Measurements from ENCODE around the gene HSF5.

Gene HSF5

DNA sequence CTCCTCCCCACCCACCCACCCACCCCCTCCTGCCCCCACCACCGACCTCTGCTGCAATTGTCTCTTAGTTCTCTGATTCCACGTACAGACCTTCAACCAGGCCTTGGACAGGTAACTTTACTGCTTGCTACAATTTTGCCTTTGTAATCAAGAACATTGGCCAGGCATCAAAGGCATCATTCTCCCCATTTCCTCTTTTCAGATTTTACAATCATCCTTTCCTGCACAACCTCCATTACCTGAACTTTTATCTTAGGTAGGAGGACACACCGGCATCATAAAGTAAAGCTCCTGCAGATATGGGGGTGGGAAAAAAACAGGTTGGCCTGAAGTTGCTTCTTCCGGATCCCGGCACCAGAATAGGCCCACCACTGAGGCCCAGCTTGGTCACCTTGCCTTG, 110.5 kb downstream of the HSF5 start:
- TF ChIP-seq, protein P1, sequence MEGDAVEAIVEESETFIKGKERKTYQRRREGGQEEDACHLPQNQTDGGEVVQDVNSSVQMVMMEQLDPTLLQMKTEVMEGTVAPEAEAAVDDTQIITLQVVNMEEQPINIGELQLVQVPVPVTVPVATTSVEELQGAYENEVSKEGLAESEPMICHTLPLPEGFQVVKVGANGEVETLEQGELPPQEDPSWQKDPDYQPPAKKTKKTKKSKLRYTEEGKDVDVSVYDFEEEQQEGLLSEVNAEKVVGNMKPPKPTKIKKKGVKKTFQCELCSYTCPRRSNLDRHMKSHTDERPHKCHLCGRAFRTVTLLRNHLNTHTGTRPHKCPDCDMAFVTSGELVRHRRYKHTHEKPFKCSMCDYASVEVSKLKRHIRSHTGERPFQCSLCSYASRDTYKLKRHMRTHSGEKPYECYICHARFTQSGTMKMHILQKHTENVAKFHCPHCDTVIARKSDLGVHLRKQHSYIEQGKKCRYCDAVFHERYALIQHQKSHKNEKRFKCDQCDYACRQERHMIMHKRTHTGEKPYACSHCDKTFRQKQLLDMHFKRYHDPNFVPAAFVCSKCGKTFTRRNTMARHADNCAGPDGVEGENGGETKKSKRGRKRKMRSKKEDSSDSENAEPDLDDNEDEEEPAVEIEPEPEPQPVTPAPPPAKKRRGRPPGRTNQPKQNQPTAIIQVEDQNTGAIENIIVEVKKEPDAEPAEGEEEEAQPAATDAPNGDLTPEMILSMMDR (IDR thresholded peaks at IDR 0.05; ENCODE audit: low read length, missing control alignments) = no peak
- no peak for DNase-seq (ENCODE audit: low read depth)
- H3K4me3 ChIP-seq (replicated peaks; ENCODE audit: low read depth, low read length) = no peak overlapping the region

DNA sequence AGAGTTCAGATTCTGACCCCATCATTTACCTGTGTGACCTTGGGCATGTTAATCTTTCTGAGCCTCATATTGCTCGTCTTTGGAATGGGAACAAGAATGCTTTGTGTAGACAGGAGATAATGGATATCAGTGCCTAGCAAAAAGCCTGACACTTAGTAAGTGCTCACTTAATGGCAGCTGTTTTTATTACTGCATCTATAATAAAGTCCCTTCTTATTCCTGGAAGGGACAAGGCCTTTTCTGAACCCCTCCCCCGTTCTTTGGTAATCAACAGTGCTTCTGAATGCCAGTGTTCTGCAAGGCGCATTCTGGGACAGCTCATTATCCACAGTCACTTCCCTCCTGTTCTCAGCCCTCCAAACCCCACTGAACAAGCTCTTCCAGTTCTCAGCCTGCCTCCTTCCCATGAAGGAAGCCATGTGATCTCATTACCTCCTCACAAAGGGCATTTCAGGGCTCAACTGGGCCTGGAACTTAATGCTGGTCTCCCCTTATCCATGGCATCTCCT, 111.1 kb downstream of the HSF5 start:
- TF ChIP-seq, protein P1 (IDR thresholded peaks at IDR 0.05; ENCODE audit: low read length, missing control alignments) = no peak
- DNase-seq (ENCODE audit: low read depth) = no peak
- no peak overlapping the region for H3K4me3 ChIP-seq (replicated peaks; ENCODE audit: low read depth, low read length)

DNA sequence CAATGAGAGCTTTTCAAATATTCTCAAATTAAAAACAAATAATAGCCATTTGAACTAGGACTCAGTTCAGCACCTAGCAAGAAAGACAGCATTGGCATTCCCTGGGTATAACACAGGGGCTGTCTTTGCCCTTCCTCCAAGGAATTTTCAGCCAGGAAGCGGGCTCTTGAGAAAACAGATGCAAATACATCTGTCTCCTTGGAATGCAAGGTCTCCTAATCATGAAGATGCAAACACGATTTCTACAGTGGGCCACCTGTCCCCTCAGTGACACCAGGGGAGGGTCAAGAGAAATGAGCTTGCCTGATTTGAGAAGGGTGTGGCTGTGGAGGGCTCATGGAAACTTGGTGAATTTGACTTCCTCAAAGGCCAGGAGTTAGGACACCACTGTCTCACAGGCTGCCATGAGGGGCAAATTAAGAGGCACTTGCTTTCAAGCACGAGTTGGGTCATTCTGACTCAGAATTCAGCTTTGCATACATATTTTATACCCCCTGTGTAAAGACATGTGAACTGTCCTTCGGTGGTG, 111.7 kb downstream of the HSF5 start:
- TF ChIP-seq, protein P1 (IDR thresholded peaks at IDR 0.05; ENCODE audit: low read length, missing control alignments) = no peak
- H3K4me3 ChIP-seq (replicated peaks; ENCODE audit: low read depth, low read length) = no peak overlapping the region
- no peak for DNase-seq (ENCODE audit: low read depth)

GRCh38 chr17:58375811-58376210, 112.4 kb downstream of the HSF5 start:
- TF ChIP-seq, protein P1 (IDR thresholded peaks at IDR 0.05; ENCODE audit: low read length, missing control alignments) = no peak
- DNase-seq (ENCODE audit: low read depth) = no peak
- H3K4me3 ChIP-seq (replicated peaks; ENCODE audit: low read depth, low read length) = no peak overlapping the region

DNA sequence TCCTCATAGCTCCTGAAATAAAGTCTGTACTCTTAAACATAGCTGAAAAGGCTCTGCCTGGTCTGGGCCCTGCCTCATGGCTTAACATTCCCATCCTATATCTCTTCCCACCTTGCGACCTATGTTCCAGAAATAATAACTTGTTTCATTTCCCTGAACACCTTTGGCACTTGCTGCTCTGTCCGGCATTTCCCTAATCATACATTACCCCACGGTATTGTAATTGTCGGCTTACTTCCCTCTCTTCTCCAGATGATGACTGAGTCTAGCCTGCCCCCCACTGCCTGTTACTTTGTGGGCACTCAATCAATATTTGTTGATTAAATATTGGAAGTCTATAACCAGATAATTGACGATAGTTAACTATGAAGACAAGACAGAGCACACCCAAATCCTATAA, 113.0 kb downstream of the HSF5 start:
- no peak for DNase-seq (ENCODE audit: low read depth)
- TF ChIP-seq, protein P1 (IDR thresholded peaks at IDR 0.05; ENCODE audit: low read length, missing control alignments) = no peak
- H3K4me3 ChIP-seq (replicated peaks; ENCODE audit: low read depth, low read length) = no peak overlapping the region

DNA sequence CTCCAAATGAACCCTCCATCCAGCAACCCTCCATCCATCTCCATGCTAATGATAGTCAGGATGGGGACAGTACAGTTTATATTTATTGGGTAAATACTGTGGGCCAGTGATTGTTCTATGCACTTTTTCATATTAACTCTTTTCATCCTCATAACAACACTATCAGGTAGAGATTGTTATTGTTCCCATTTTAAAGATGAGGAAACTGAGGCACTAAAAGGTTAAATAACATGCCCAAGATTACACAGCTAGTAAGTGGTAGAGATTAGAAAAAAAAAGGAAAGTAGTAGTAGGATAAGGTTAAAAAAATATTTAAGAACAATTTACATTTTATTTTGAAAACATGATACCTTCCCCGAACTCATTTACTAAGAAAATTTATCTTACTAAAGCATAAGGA, 114.3 kb downstream of the HSF5 start:
- TF ChIP-seq, protein P1 (IDR thresholded peaks at IDR 0.05; ENCODE audit: low read length, missing control alignments) = no peak
- no peak overlapping the region for H3K4me3 ChIP-seq (replicated peaks; ENCODE audit: low read depth, low read length)
- DNase-seq (ENCODE audit: low read depth) = no peak

- TF ChIP-seq, protein P1 (IDR thresholded peaks at IDR 0.05; ENCODE audit: low read length, missing control alignments) = no peak
- DNase-seq (ENCODE audit: low read depth) = no peak
- no peak overlapping the region for H3K4me3 ChIP-seq (replicated peaks; ENCODE audit: low read depth, low read length)
These were observed 115.2 kb downstream of the HSF5 start for GRCh38 chr17:58373003-58373402.
